Choroid plexus epithelial cell (primary cell): ENCODE data around the gene KDM4C.
A peak's percentile ranks its signal among the peaks of the same experiment; 100 is the strongest.

ENCODE experiments used
- DNase-seq: peaks from one replicate; pipeline ENCODE4 v3.0.0-alpha.2; 2010; ENCODE audit warnings: low read depth
- H3K4me3 ChIP-seq: 2 replicates; pipeline ENCODE4 v1.5.1; 2011; ENCODE audit warnings: low read depth, mild to moderate bottlenecking, control low read depth, low read length, moderate library complexity
- TF ChIP-seq, protein P1 (sequence below): conservative IDR thresholded peaks from 2 replicates; pipeline ENCODE4 v1.5.1; 2011; ENCODE audit warnings: low read depth, mild to moderate bottlenecking, control low read depth, inconsistent platforms, low read length, moderate library complexity

Gene KDM4C

DNA sequence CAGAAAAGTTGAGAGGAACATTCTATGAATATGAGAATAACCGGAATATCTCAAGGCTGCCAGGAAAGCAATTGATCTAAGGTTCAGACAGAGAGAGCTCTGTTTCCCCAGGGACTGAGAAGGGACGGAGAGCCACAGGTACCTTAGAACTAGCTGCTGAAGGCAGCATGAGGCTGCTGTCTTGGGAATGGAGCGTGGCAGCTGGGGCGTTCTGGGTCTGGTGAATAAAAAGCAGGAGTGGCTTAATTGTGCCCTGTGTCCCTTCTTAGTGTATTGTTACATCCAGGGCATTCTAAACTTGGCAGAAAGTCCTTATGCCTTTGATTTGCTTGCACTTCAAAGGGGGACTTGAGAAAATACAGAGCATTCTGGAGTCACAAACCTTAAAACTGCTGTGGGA, 434.5 kb downstream of the KDM4C start:
- H3K4me3 ChIP-seq, result no peak overlapping the region
- TF ChIP-seq, protein P1, sequence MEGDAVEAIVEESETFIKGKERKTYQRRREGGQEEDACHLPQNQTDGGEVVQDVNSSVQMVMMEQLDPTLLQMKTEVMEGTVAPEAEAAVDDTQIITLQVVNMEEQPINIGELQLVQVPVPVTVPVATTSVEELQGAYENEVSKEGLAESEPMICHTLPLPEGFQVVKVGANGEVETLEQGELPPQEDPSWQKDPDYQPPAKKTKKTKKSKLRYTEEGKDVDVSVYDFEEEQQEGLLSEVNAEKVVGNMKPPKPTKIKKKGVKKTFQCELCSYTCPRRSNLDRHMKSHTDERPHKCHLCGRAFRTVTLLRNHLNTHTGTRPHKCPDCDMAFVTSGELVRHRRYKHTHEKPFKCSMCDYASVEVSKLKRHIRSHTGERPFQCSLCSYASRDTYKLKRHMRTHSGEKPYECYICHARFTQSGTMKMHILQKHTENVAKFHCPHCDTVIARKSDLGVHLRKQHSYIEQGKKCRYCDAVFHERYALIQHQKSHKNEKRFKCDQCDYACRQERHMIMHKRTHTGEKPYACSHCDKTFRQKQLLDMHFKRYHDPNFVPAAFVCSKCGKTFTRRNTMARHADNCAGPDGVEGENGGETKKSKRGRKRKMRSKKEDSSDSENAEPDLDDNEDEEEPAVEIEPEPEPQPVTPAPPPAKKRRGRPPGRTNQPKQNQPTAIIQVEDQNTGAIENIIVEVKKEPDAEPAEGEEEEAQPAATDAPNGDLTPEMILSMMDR, result no peak
- no peak for DNase-seq

DNA sequence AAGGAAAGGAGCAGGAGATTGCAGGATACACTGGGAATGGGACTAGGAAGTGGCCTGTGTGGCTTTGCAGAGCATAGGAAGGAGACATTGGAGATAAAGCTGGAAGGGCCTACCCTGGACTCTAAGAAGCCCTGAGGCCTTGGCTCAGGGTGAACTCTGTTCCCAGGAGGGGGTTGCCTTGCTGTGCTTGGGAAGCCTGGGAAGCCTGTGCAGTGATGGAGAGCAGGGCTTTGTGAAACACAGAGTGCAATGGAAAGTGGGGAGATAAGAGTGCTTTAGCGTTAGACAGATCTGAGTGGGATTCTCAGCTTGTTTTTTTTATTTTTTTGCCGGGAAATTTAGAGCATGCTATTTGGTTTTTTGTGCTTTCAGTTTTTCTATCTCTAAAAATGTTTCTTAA, 437.8 kb downstream of the KDM4C start:
- no peak overlapping the region for H3K4me3 ChIP-seq
- no peak for DNase-seq
- TF ChIP-seq, protein P1, result no peak

DNA sequence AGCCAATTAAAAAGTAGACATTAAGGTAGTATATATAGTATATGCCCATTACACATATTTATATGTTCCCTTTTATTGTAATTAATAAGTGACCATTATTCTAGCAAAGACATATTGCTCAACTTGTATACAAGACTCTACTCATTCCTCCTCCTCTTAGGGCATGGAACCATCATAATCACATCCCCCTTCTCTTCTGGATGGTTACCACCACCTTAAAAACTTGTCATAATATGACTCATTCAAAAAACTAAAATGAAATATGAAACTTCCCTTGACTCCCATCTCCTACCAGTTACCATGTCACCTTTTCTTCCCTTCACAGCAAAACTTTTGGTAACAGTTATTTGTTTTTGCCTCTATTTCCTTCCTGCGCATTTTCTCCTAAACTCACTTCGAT, 438.7 kb downstream of the KDM4C start:
- TF ChIP-seq, protein P1, result no peak
- no peak for DNase-seq
- no peak overlapping the region for H3K4me3 ChIP-seq

DNA sequence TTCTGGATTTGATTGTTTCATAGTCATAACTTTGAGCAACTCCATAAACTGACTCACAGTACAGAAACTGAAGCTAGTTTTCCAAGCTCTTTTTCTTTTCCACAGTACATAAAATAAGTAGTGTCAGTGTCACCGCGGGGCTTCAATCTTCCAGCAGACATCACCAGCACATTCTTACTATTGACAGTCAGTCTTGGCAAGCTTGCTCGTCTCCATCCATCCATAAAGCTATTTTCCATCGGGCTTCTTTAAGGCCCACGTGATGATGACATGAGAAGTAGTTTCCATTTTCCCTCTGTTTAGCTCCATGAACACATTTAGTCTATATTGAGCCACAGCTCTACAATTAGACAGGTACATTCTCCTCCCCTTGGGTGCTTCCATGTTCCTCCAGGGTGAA, 443.4 kb downstream of the KDM4C start:
- TF ChIP-seq, protein P1, result no peak
- no peak for DNase-seq
- H3K4me3 ChIP-seq, result no peak overlapping the region

DNA sequence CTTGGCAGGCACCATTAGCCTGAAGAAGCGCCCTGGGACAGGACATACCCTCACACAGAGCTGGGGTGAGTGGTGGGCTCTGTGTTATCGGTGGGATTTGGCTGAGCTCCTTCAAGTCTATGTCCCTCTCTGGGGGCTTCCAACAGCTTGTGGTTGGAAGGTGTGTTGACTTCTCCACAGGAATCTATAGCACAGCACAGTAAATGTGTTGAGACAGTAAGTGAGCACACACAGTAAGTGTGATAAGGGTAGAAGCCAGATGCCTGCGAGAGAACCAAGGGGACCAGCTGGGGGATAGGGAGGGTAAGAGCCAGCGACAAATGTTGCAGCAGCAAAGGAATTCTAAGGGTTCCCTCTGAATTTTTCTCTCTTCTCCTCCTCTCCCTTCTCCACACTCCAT, 448.0 kb downstream of the KDM4C start:
- TF ChIP-seq, protein P1, result no peak
- H3K4me3 ChIP-seq, result no peak overlapping the region
- DNase-seq, result no peak

DNA sequence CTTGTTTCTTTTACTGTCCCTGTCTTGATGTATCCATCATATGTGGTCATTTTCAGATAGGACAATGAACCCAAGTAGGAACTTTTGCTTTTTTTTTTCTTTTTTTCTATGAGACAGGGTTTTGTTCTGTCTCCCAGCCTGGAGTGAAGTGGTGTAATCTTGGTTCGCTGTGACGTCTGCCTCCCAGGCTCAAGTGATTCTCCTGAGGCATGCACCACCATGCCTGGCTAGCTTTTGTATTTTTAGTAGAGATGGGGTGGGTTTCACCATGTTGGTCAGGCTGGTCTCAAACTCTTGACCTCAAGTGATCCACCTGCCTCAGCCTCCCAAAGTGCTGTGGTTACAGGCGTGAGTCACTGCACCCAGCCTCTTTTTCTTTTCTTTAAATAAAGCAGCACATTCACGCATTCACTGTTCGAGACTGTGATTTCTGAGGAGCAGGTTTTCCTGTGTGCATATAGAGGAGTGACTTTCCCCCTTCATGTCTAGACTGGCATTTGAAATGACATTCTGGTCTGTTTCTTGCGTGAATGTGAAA, 448.5 kb downstream of the KDM4C start:
- DNase-seq, result no peak
- TF ChIP-seq, protein P1, result no peak
- H3K4me3 ChIP-seq, result no peak overlapping the region

DNA sequence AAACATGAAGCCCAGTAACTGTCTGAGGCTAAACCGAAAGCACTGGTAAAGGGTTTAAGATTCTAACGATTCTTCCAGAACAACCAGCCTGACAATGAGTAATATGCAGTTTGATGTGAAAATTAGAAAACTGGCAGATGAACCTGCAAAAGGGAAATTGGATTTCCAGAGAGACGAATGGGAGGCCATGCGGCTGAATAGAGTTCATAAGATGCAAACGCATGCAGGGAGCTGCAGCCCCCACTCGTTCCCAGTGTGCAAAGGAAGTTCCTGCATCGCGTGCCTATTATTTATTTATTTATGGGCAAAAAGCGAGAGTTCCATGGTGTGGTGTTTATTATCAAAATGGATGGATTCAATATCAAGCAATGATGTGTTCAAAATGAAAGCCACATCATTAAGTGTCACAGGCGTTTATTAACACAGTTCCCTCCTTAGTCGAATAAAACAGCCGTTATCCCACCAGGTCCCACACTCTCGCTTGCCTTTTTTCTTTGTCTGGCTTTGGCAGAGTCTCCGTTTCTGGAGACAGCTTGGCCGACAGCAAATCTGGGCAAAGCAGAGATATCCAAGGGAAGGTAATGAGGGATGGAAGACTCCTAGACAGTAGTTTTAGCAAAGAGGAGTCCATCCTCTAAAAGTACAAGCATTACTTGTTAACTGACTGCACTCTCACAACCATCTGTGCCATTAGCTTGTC, 451.4 kb downstream of the KDM4C start:
- TF ChIP-seq, protein P1, result no peak
- peak overlapping the region; percentile 43 for H3K4me3 ChIP-seq
- peak; percentile 4 for DNase-seq
